Tibial artery (tissue), 4 donors: Measurements from ENCODE around the gene TUBB2A.
"Not testable (repeated sequence)": the region's sequence is repeated elsewhere in the genome, so short reads cannot be mapped to it uniquely, and the experiment has no call there.

Experiments
- DNase-seq, 2 donors: peaks; one replicate each; pipeline ENCODE4 v3.0.0-alpha.2; 2019
- H3K27ac ChIP-seq, 2 donors: fragments of 200-600 bp; sonication (generic) in 1 of 2; 1 replicate in 1 of 2; 2 replicates in 1 of 2; pipeline ENCODE4 v1.5.1; 2018 to 2019; ENCODE audit warnings: mild to moderate bottlenecking in 1 of 2
- H3K27me3 ChIP-seq, 2 donors: fragments of 200-600 bp; sonication (generic) in 1 of 2; one replicate each; pipeline versions ENCODE4 v1.5.1 to v1.6.0; 2016 to 2019
- H3K36me3 ChIP-seq, 3 donors: fragments of 200-600 bp; sonication (generic) in 2 of 3; one replicate each; pipeline ENCODE4 v1.5.1; 2016 to 2019; ENCODE audit warnings: mild to moderate bottlenecking in 2 of 3
- H3K4me1 ChIP-seq, 4 donors: fragments of 200-600 bp; sonication (generic) in 2 of 4; 1 replicate in 3 of 4; 2 replicates in 1 of 4; pipeline ENCODE4 v1.5.1; 2016 to 2019
- H3K4me3 ChIP-seq, 2 donors: fragments of 200-600 bp; sonication (generic) in 1 of 2; 1 replicate in 1 of 2; 2 replicates in 1 of 2; pipeline ENCODE4 v1.5.1; 2018 to 2019; ENCODE audit warnings: mild to moderate bottlenecking in 2 of 2
- H3K9me3 ChIP-seq, 3 donors: fragments of 200-600 bp; sonication (generic) in 1 of 3; one replicate each; pipeline ENCODE4 v1.5.1; 2016 to 2019
- CTCF ChIP-seq, 2 experiments: fragments of 200-600 bp in 1 of 2; fragments of 450-650 bp in 1 of 2; IDR thresholded peaks; one replicate each; pipeline ENCODE4 v1.5.1; 2017 to 2019; ENCODE audit warnings: antibody characterized with exemption in 2 of 2, mild to moderate bottlenecking in 1 of 2, moderate library complexity in 1 of 2
- intact Hi-C: fragments of 100-400 bp; cut with DNase I; formaldehyde crosslinking; loops from one replicate; pipeline ENCODE4 v1.15.0; 2023; ENCODE audit warnings: low total_unique reads

Gene TUBB2A

DNA sequence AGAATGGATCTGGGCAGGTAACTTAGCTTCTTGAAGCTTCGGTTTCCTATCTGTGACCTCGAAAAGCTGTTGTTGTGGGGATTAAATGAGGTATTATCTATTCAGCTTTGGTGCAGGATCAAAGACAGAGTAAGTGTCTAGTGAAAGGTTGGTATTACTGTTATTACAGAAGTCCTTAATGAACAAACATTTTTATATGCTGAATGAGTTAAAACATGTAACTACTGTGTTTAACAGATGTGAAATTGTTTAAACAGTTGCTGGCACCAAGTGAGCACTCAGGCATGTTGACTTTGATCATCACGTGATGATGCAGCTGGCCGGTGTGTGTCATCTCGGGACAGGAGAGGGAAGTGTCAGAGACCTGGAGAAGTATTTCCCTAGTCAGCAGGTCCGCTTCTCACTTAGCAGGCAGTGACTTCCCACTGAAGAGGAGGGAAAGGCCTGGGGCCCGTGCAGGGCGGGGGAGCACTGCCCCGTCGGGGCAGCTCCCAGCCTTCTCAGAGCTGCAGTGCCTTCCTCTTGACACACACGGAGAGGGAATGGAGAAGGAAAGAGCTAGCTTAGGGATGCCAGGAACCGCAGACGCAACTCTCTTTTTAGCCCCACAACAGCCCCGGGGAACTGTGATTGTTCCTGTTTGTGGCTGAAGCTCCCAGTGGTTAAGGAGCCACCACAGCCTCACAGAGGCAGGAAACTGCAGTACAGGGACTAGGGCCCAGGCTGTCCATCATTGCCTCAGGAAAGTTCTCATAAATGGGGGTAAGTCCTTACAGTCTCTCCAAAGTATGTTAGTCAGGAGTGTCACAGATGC is 18.0 kb downstream of the TUBB2A start:
- peak; percentile 64 to 77 for DNase-seq
- Histone ChIP-seq H3K36me3 (peaks cover 36 to 73% (median 48%) of the 10 kb centered on the region in 3 donors), H3K4me1 (no peaks in the 10 kb centered on the region), H3K27ac (no peak overlapping the region), H3K4me3 (no peak overlapping the region), H3K9me3 (no peaks in the 10 kb centered on the region), H3K27me3 (no peaks in the 10 kb centered on the region)
- intact Hi-C loops: no loop called here
- TF ChIP-seq CTCF (IDR thresholded peaks at IDR 0.05): no peak

GRCh38 chr6:3138341-3138740 is 19.0 kb downstream of the TUBB2A start:
- no peak overlapping the region for H3K4me3 ChIP-seq
- no peaks in the 10 kb centered on the region for H3K9me3 ChIP-seq
- H3K27ac ChIP-seq: no peak overlapping the region
- intact Hi-C loops: no loop called here
- no peaks in the 10 kb centered on the region for H3K4me1 ChIP-seq
- no peaks in the 10 kb centered on the region for H3K27me3 ChIP-seq
- no peak for TF ChIP-seq CTCF (IDR thresholded peaks at IDR 0.05)
- peaks cover 36 to 74% (median 51%) of the 10 kb centered on the region in 3 donors for H3K36me3 ChIP-seq
- DNase-seq: no peak

GRCh38 chr6:3137873-3138272 is 19.5 kb downstream of the TUBB2A start:
- H3K27ac ChIP-seq, H3K9me3 ChIP-seq, DNase-seq, H3K4me3 ChIP-seq, H3K27me3 ChIP-seq, intact Hi-C loops, H3K4me1 ChIP-seq: not testable (repeated sequence)
- H3K36me3 ChIP-seq: peaks cover 33 to 74% (median 50%) of the 10 kb centered on the region in 3 donors

DNA sequence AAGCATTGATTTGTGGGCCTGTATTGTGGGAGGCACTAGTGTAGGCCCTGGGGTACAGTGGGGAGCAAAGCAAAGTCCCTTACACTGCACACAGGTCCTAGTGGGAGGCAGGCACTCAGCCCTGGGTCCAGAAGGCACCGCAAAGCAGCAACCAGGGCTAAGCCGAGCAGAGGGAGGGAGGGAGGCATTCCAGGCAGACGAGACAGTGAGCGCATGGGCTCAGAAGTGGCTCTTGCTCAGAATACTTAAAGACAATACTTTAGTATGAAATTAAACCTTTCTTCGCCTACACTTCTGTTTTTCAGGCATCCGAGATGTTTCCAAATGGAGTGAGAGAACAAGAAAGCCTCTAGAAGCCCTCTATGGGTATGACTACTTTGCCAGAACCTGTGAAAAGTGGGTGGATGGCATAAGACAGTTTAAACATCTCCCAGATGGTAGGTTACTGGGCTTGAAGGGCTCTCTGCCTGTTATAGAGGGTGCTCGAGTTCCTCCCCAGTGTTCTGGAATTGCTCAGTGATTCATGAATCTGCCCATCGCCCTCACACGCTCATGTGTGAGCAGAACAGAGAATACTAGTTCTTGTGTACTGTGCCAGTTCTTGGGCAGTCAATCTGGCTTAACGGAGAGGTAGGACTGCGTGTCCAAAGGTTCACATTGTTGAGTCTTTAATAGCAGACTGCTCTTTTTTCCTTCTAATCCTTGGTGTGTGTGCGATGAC is 20.1 kb downstream of the TUBB2A start:
- H3K9me3 ChIP-seq: no peaks in the 10 kb centered on the region
- no peak for DNase-seq

DNA sequence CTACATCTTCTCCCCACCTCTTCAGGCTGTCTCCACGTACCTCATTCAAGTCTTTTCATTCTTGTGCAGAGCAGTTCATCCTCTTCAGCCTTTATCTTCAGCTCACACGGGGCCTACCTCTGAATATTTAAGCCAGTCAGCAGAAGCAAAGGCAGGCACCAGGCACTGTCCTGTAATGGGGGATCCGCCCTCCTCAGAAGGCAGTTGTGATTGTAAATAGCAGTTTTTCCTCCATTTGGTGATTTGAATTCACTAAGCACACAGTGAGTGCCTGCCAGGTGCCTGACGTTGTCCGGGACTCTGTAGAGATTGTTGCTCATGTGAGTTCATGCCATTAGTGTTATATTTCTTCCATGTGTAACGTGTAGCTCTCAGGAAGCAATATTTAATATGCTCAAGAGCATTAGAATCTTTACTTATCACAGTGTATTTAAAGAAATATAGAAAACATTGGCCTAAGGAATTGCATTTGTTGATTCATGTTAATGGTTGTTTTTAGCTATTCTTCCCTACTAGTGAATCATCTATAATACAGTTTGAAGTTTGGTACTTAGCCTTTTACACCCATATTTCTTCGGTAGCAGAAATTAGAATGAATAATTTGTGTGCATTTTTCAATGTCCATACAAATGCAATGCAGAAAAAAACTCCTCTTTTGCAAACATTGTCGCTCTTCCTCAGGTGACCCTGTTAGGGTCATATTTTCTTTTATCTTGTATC is 20.9 kb downstream of the TUBB2A start:
- Histone ChIP-seq H3K4me1 (no peaks in the 10 kb centered on the region), H3K27me3 (no peaks in the 10 kb centered on the region), H3K36me3 (peaks cover 31 to 81% (median 61%) of the 10 kb centered on the region in 3 donors), H3K27ac (no peak overlapping the region), H3K9me3 (no peaks in the 10 kb centered on the region), H3K4me3 (no peak overlapping the region)
- DNase-seq: no peak
- TF ChIP-seq CTCF (IDR thresholded peaks at IDR 0.05): no peak
- intact Hi-C loops: no loop called here

More for the DNA sequence above, 20.1 kb downstream of the TUBB2A start:
- TF ChIP-seq CTCF (IDR thresholded peaks at IDR 0.05): no peak
- no peaks in the 10 kb centered on the region for H3K4me1 ChIP-seq
- H3K27ac ChIP-seq: no peak overlapping the region
- no peaks in the 10 kb centered on the region for H3K27me3 ChIP-seq
- no peak overlapping the region for H3K4me3 ChIP-seq
- peaks cover 31 to 75% (median 56%) of the 10 kb centered on the region in 3 donors for H3K36me3 ChIP-seq
- intact Hi-C loops: no loop called here
